Activated naive CD8-positive, alpha-beta T cell (primary cell): ENCODE data around the gene LHX3.

ENCODE experiments used
- H3K27ac Mint-ChIP-seq: one replicate; pipeline ENCODE4 v1.8.0; 2021; ENCODE audit warnings: mixed read lengths
- H3K27me3 Mint-ChIP-seq: one replicate; pipeline ENCODE4 v1.8.0; 2021; ENCODE audit warnings: mixed read lengths
- H3K36me3 Mint-ChIP-seq: one replicate; pipeline ENCODE4 v1.8.0; 2021; ENCODE audit warnings: mixed read lengths
- H3K4me1 Mint-ChIP-seq: one replicate; pipeline ENCODE4 v1.8.0; 2021; ENCODE audit warnings: low read depth, mixed read lengths
- H3K4me3 Mint-ChIP-seq: one replicate; pipeline ENCODE4 v1.8.0; 2021; ENCODE audit warnings: mild to moderate bottlenecking, mixed read lengths
- H3K9me3 Mint-ChIP-seq: one replicate; pipeline ENCODE4 v1.8.0; 2021; ENCODE audit warnings: low read depth, mixed read lengths

LHX3 gene

GRCh38 chr9:136147890-136148714 is 56.8 kb downstream of the LHX3 start:
- no peak overlapping the region for H3K27ac Mint-ChIP-seq
- H3K36me3 Mint-ChIP-seq = no peaks in the 10 kb centered on the region

GRCh38 chr9:136147038-136147889 is 57.7 kb downstream of the LHX3 start:
- H3K4me1 Mint-ChIP-seq = no peaks in the 10 kb centered on the region
- H3K4me3 Mint-ChIP-seq = no peak overlapping the region
- no peaks in the 10 kb centered on the region for H3K27me3 Mint-ChIP-seq
- H3K9me3 Mint-ChIP-seq = no peaks in the 10 kb centered on the region
- no peak overlapping the region for H3K27ac Mint-ChIP-seq
- no peaks in the 10 kb centered on the region for H3K36me3 Mint-ChIP-seq

More at GRCh38 chr9:136147890-136148714, 56.8 kb downstream of the LHX3 start:
- no peak overlapping the region for H3K4me3 Mint-ChIP-seq
- H3K4me1 Mint-ChIP-seq = no peaks in the 10 kb centered on the region
- H3K9me3 Mint-ChIP-seq = no peaks in the 10 kb centered on the region
- H3K27me3 Mint-ChIP-seq = no peaks in the 10 kb centered on the region
